Osteocyte (in vitro differentiated cells): ENCODE data around the gene SNRPA1. TPM values are rescaled to one million over a fixed set of nuclear protein-coding genes. Genes with fewer than 3 reads are reported as not detected.

Experiments used
- DNase-seq: peaks from one replicate; pipeline ENCODE4 v3.0.0; 2021; ENCODE audit warnings: mixed read lengths; ENCODE audit not compliant: unreplicated experiment; ENCODE audit errors: extremely low spot score
- H3K27ac Mint-ChIP-seq: one replicate; pipeline ENCODE4 v1.8.0; 2021; ENCODE audit warnings: mild to moderate bottlenecking, mixed read lengths; ENCODE audit not compliant: unreplicated experiment
- H3K27me3 Mint-ChIP-seq: one replicate; pipeline ENCODE4 v1.8.0; 2021; ENCODE audit warnings: mixed read lengths; ENCODE audit not compliant: unreplicated experiment
- H3K36me3 Mint-ChIP-seq: one replicate; pipeline ENCODE4 v1.8.0; 2021; ENCODE audit warnings: mixed read lengths; ENCODE audit not compliant: unreplicated experiment
- H3K4me1 Mint-ChIP-seq: one replicate; pipeline ENCODE4 v1.8.0; 2021; ENCODE audit warnings: mixed read lengths; ENCODE audit not compliant: unreplicated experiment
- H3K4me3 Mint-ChIP-seq: one replicate; pipeline ENCODE4 v1.8.0; 2021; ENCODE audit warnings: mild to moderate bottlenecking, moderate library complexity, mixed read lengths; ENCODE audit not compliant: unreplicated experiment
- H3K9me3 Mint-ChIP-seq: one replicate; pipeline ENCODE4 v1.8.0; 2021; ENCODE audit warnings: mixed read lengths; ENCODE audit not compliant: unreplicated experiment
- total RNA-seq: library from RNA; stranded (reverse); gene quantifications from 2 replicates; pipeline ENCODE4 v1.2.1, GENCODE V29; 2021
- TF ChIP-seq, protein P1 (sequence below): fragments of 200-600 bp; sonication (generic); IDR thresholded peaks from 2 replicates; pipeline ENCODE4 v1.5.0; 2021; ENCODE audit warnings: antibody characterized with exemption, mild to moderate bottlenecking, moderate library complexity

Gene SNRPA1
- total RNA-seq, 1 donor from 2014 or later, result 34.6 TPM

DNA sequence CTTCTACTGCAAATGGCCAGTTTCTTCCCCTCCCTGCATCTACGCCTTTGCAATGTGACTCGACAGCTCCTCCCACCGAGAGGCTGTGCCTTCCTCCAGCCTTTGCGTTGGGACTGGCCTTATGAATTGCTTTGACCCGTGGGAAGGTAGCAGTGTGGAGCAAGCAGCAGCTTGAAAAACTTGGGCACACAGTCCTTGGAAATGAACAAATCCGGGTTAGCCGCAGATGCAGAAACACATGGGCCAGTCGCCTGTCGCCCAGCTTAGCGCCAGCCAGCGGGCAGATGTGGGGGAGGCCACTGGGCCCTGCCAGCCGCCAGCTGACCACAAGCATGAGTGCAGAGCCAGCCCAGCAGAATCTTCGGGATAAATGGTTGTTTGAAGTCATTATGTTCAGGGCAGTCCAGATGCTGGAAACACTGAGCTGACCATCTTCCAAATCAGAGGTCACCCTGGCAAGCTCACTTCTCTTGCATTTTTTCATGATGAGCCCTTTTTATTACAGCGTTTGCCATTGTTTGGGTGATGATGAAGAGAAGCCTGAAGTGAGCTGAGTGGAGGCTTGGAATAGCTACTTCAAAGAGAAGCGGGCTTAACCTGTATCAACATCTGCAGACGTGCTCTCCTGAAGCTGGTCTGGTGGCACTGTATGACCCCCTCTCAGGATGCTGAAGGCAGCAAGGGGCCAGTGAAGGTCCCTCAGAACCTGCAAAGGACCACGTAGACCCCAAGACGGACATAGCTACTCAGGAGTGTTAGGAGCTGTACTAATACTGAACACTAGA lies 27.5 kb downstream of the SNRPA1 start:
- Mint-ChIP-seq H3K27ac (no peak overlapping the region), H3K27me3 (no peaks in the 10 kb centered on the region), H3K9me3 (no peaks in the 10 kb centered on the region), H3K4me3 (no peak overlapping the region), H3K4me1 (peaks cover 3% of the 10 kb centered on the region), H3K36me3 (peaks cover 33% of the 10 kb centered on the region)
- DNase-seq, result no peak
- TF ChIP-seq, protein P1, sequence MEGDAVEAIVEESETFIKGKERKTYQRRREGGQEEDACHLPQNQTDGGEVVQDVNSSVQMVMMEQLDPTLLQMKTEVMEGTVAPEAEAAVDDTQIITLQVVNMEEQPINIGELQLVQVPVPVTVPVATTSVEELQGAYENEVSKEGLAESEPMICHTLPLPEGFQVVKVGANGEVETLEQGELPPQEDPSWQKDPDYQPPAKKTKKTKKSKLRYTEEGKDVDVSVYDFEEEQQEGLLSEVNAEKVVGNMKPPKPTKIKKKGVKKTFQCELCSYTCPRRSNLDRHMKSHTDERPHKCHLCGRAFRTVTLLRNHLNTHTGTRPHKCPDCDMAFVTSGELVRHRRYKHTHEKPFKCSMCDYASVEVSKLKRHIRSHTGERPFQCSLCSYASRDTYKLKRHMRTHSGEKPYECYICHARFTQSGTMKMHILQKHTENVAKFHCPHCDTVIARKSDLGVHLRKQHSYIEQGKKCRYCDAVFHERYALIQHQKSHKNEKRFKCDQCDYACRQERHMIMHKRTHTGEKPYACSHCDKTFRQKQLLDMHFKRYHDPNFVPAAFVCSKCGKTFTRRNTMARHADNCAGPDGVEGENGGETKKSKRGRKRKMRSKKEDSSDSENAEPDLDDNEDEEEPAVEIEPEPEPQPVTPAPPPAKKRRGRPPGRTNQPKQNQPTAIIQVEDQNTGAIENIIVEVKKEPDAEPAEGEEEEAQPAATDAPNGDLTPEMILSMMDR, result no peak

DNA sequence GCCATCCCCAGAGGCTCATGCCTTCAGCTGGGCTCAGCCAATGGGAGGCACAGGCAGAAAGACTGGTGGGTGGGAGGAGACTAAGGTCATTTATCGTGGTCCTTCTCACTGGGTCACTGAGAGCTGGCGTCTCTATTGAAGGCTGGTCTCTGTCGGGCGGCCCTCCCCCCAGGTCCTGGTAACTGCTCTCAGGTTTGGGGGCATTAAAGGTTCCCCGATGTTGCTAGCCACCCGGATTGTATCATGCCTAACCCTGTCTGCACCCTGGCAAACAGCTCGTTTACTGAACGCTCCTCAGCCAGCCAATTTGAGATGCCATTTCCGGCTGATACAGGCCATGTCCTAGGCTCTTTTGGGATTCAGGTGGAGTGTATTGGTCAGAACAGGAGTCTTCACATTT lies 28.3 kb downstream of the SNRPA1 start:
- no peaks in the 10 kb centered on the region for H3K9me3 Mint-ChIP-seq
- no peak overlapping the region for H3K4me3 Mint-ChIP-seq
- peaks cover 3% of the 10 kb centered on the region for H3K4me1 Mint-ChIP-seq
- peaks cover 26% of the 10 kb centered on the region for H3K36me3 Mint-ChIP-seq
- H3K27ac Mint-ChIP-seq, result no peak overlapping the region
- DNase-seq, result no peak
- TF ChIP-seq, protein P1, result no peak
- no peaks in the 10 kb centered on the region for H3K27me3 Mint-ChIP-seq

GRCh38 chr15:101266034-101266433 lies 29.0 kb downstream of the SNRPA1 start:
- Mint-ChIP-seq H3K27ac (no peak overlapping the region), H3K4me3 (no peak overlapping the region), H3K27me3 (no peaks in the 10 kb centered on the region), H3K9me3 (no peaks in the 10 kb centered on the region), H3K4me1 (peaks cover 3% of the 10 kb centered on the region), H3K36me3 (peaks cover 19% of the 10 kb centered on the region)
- TF ChIP-seq, protein P1, result no peak
- DNase-seq, result no peak

- TF ChIP-seq, protein P1, result no peak
- no peak overlapping the region for H3K4me3 Mint-ChIP-seq
- DNase-seq, result no peak
- no peak overlapping the region for H3K27ac Mint-ChIP-seq
- H3K9me3 Mint-ChIP-seq, result no peaks in the 10 kb centered on the region
- peaks cover 12% of the 10 kb centered on the region for H3K36me3 Mint-ChIP-seq
- peaks cover 3% of the 10 kb centered on the region for H3K4me1 Mint-ChIP-seq
- H3K27me3 Mint-ChIP-seq, result peaks cover 1% of the 10 kb centered on the region
These were observed 30.0 kb downstream of the SNRPA1 start for GRCh38 chr15:101264911-101265641.

- H3K36me3 Mint-ChIP-seq, result peaks cover 2% of the 10 kb centered on the region
- no peak overlapping the region for H3K4me3 Mint-ChIP-seq
- peaks cover 3% of the 10 kb centered on the region for H3K4me1 Mint-ChIP-seq
- no peaks in the 10 kb centered on the region for H3K9me3 Mint-ChIP-seq
- no peak overlapping the region for H3K27ac Mint-ChIP-seq
- TF ChIP-seq, protein P1, result no peak
- H3K27me3 Mint-ChIP-seq, result peaks cover 10% of the 10 kb centered on the region
- no peak for DNase-seq
These were observed 31.0 kb downstream of the SNRPA1 start for GRCh38 chr15:101264011-101264410.
